HCT116 (cell line): ENCODE results near the gene KRTAP22-1. TPM values are rescaled to one million over a fixed set of nuclear protein-coding genes. Genes with fewer than 3 reads are reported as not detected.

Source experiments
- ATAC-seq: fragments of 200-7000 bp; cut with Tn5 transposase; 2 replicates; pipeline ENCODE4 v1.9.1; 2020; ENCODE audit warnings: mild to moderate bottlenecking, moderate library complexity
- BruUV-seq: library from RNA; stranded (reverse); fragments of 400-500 nt; replicated peaks from 2 replicates; lab custom pipeline; 2021; lab: Mats Ljungman, UMichigan
- CTCF ChIA-PET: fragments of 300-600 bp; sonication (Branson Sonifier 250); formaldehyde crosslinking; loops from one replicate; lab custom pipeline; 2021; ENCODE audit warnings: antibody characterized with exemption; lab: Charles Lee
- POLR2A ChIA-PET: fragments of 300-600, 350-600 bp; sonication (Branson Sonifier 250); formaldehyde crosslinking; loops from one replicate; lab custom pipeline; 2021; ENCODE audit warnings: antibody characterized with exemption; lab: Charles Lee
- RAD21 ChIA-PET, 2 experiments: fragments of 300-600 bp; sonication (Branson Sonifier 250); formaldehyde crosslinking; loops; one replicate each; lab custom pipeline; 2023; ENCODE audit warnings: low total read pairs in 2 of 2; ENCODE audit not compliant: uncharacterized antibody in 2 of 2, unreplicated experiment in 2 of 2, low non-redundant PET in 1 of 2; lab: Charles Lee
- DNase-seq: peaks from one replicate; pipeline ENCODE4 v3.0.0-alpha.2; 2010; ENCODE audit warnings: low read depth, low spot score
- H2AFZ ChIP-seq: fragments of 200-600 bp; shearing (Covaris generic), sonication (generic); 2 replicates; pipeline ENCODE4 v1.6.1; 2017; ENCODE audit warnings: low read depth, mixed run types, mixed read lengths, antibody characterized with exemption, low read length; ENCODE audit not compliant: poor library complexity, severe bottlenecking
- H3K27ac ChIP-seq: 2 replicates; pipeline ENCODE4 v1.5.1; 2012; ENCODE audit warnings: low read depth, low read length
- H3K27me3 ChIP-seq: fragments of 200-600 bp; sonication (generic); 2 replicates; pipeline ENCODE4 v1.6.1; 2016; ENCODE audit warnings: mixed run types, low read length, mixed read lengths; ENCODE audit not compliant: insufficient read depth
- H3K36me3 ChIP-seq, 2 experiments: fragments of 200-500 bp in 1 of 2; fragments of 200-600 bp in 1 of 2; sonication (Bioruptor generic) in 1 of 2; sonication (generic) in 1 of 2; 2 replicates each; pipeline versions ENCODE4 v1.5.1 to v1.6.1; 2014 to 2016; ENCODE audit warnings: low read length in 2 of 2, inconsistent platforms in 1 of 2, mixed read lengths in 1 of 2, mixed run types in 1 of 2; ENCODE audit not compliant: insufficient read depth in 2 of 2, control insufficient read depth in 1 of 2
- H3K4me1 ChIP-seq, 2 experiments: fragments of 200-600 bp in 1 of 2; sonication (generic) in 1 of 2; 2 replicates each; pipeline versions ENCODE4 v1.5.1 to v1.6.1; 2012 to 2017; ENCODE audit warnings: low read length in 2 of 2, inconsistent platforms in 1 of 2, mild to moderate bottlenecking in 1 of 2, mixed read lengths in 1 of 2, mixed run types in 1 of 2, moderate library complexity in 1 of 2; ENCODE audit not compliant: insufficient read depth in 2 of 2, control insufficient read depth in 1 of 2
- H3K4me2 ChIP-seq: fragments of 200-600 bp; sonication (generic); 2 replicates; pipeline ENCODE4 v1.6.1; 2017; ENCODE audit warnings: mixed run types, low read length, mixed read lengths
- H3K4me3 ChIP-seq, 2 experiments: fragments of 200-600 bp in 1 of 2; sonication (generic) in 1 of 2; replicated peaks in 1 of 2; 2 replicates each; pipeline ENCODE4 v1.5.1; 2011 to 2016; ENCODE audit warnings: low read length in 2 of 2, control low read depth in 1 of 2, low read depth in 1 of 2, mild to moderate bottlenecking in 1 of 2, mixed read lengths in 1 of 2, mixed run types in 1 of 2
- H3K79me2 ChIP-seq: fragments of 200-600 bp; sonication (generic); 2 replicates; pipeline ENCODE4 v1.6.1; 2017; ENCODE audit warnings: mild to moderate bottlenecking, mixed run types, low read length, moderate library complexity, mixed read lengths; ENCODE audit not compliant: insufficient read depth
- H3K9ac ChIP-seq: fragments of 200-600 bp; sonication (generic); 2 replicates; pipeline ENCODE4 v1.6.1; 2016; ENCODE audit warnings: low read length, mixed read lengths
- H3K9me2 ChIP-seq: fragments of 200-600 bp; sonication (generic), shearing (Covaris generic); 2 replicates; pipeline ENCODE4 v1.6.1; 2017; ENCODE audit warnings: mixed run types, mild to moderate bottlenecking, moderate library complexity; ENCODE audit not compliant: insufficient read depth
- H3K9me3 ChIP-seq, 2 experiments: fragments of 200-500 bp in 1 of 2; fragments of 200-600 bp in 1 of 2; sonication (Bioruptor generic) in 1 of 2; sonication (generic) in 1 of 2; 2 replicates each; pipeline ENCODE4 v1.6.1; 2014 to 2017; ENCODE audit warnings: low read length in 2 of 2, mixed read lengths in 2 of 2, inconsistent platforms in 1 of 2, low read depth in 1 of 2, mild to moderate bottlenecking in 1 of 2, mixed run types in 1 of 2, moderate library complexity in 1 of 2; ENCODE audit not compliant: control insufficient read depth in 1 of 2, insufficient read depth in 1 of 2
- H4K20me1 ChIP-seq: fragments of 200-600 bp; sonication (generic), shearing (Covaris generic); 2 replicates; pipeline ENCODE4 v1.6.1; 2017; ENCODE audit warnings: mixed run types, mild to moderate bottlenecking, moderate library complexity; ENCODE audit not compliant: insufficient read depth
- CEBPB ChIP-seq: IDR thresholded peaks from 2 replicates; pipeline ENCODE4 v1.6.1; 2012; ENCODE audit warnings: low read depth
- ELF1 ChIP-seq: IDR thresholded peaks from 2 replicates; pipeline ENCODE4 v1.6.1; 2012; ENCODE audit warnings: low read depth, borderline replicate concordance
- EZH2 ChIP-seq: fragments of 200-600 bp; sonication (generic); IDR thresholded peaks from 2 replicates; pipeline ENCODE4 v1.6.1; 2017; ENCODE audit warnings: antibody characterized with exemption, mixed run types
- EZH2phosphoT487 ChIP-seq: fragments of 200-600 bp; IDR thresholded peaks from 2 replicates; pipeline ENCODE4 v1.6.1; 2018; ENCODE audit warnings: antibody characterized with exemption, borderline replicate concordance
- JUND ChIP-seq: IDR thresholded peaks from 2 replicates; pipeline ENCODE4 v1.6.1; 2012
- POLR2A ChIP-seq: IDR thresholded peaks from 2 replicates; pipeline ENCODE4 v1.7.0; 2011; ENCODE audit warnings: borderline replicate concordance; ENCODE audit not compliant: insufficient read depth, insufficient read length; ENCODE audit errors: extremely low read depth
- POLR2AphosphoS5 ChIP-seq: IDR thresholded peaks from 2 replicates; pipeline ENCODE4 v1.6.1; 2011; ENCODE audit warnings: mild to moderate bottlenecking, low read depth, low read length, moderate library complexity
- RAD21 ChIP-seq: IDR thresholded peaks from 2 replicates; pipeline ENCODE4 v1.6.1; 2012; ENCODE audit warnings: low read depth, mild to moderate bottlenecking
- SIN3A ChIP-seq: IDR thresholded peaks from 2 replicates; pipeline ENCODE4 v1.6.1; 2012; ENCODE audit warnings: low read depth
- SP1 ChIP-seq: IDR thresholded peaks from 2 replicates; pipeline ENCODE4 v1.6.1; 2012; ENCODE audit warnings: low read depth
- SRF ChIP-seq: IDR thresholded peaks from 2 replicates; pipeline ENCODE4 v1.6.1; 2012; ENCODE audit warnings: low read depth
- TCF7L2 ChIP-seq: IDR thresholded peaks from 2 replicates; pipeline ENCODE4 v1.7.0; 2011; ENCODE audit warnings: borderline replicate concordance, inconsistent platforms; ENCODE audit not compliant: insufficient read depth, insufficient read length; ENCODE audit errors: extremely low read depth
- YY1 ChIP-seq: IDR thresholded peaks from 2 replicates; pipeline ENCODE4 v1.6.1; 2011; ENCODE audit warnings: low read length, low read depth, moderate library complexity, mild to moderate bottlenecking; ENCODE audit not compliant: insufficient replicate concordance; ENCODE audit errors: extremely low read depth
- ZFX ChIP-seq: fragments of 450-650 bp; IDR thresholded peaks from 2 replicates; pipeline ENCODE4 v1.6.1; 2017
- intact Hi-C: fragments of 100-400 bp; cut with micrococcal nuclease; formaldehyde crosslinking; loops from 2 replicates; pipeline ENCODE4 v1.10.0; 2022
- total RNA-seq: library from RNA; stranded (reverse); gene quantifications from one replicate; pipeline ENCODE4 v1.2.1, GENCODE V29; 2021; ENCODE audit not compliant: unreplicated experiment
- TF ChIP-seq, protein P1 (sequence below): IDR thresholded peaks from 2 replicates; pipeline ENCODE4 v1.6.1; 2012; ENCODE audit warnings: low read depth
- TF ChIP-seq, protein P2 (sequence below): IDR thresholded peaks from 2 replicates; pipeline ENCODE4 v1.6.1; 2011; ENCODE audit warnings: mild to moderate bottlenecking, low read length, moderate library complexity; ENCODE audit not compliant: insufficient replicate concordance; ENCODE audit errors: extremely low read depth
- TF ChIP-seq, protein P3 (sequence below): IDR thresholded peaks from 2 replicates; pipeline ENCODE4 v1.6.1; 2012
- TF ChIP-seq, protein P4 (sequence below), 3 experiments: fragments of 200-600 bp in 1 of 3; sonication (generic) in 1 of 3; IDR thresholded peaks in 2 of 3; conservative IDR thresholded peaks in 1 of 3; 2 replicates each; pipeline ENCODE4 v1.5.1; 2012 to 2017; ENCODE audit warnings: low read depth in 2 of 3, low read length in 2 of 3, antibody characterized with exemption in 1 of 3, borderline replicate concordance in 1 of 3, control low read depth in 1 of 3, mild to moderate bottlenecking in 1 of 3, mixed read lengths in 1 of 3, mixed run types in 1 of 3, moderate library complexity in 1 of 3; ENCODE audit not compliant: insufficient read depth in 1 of 3

KRTAP22-1 gene
- total RNA-seq, 1 experiment from 2014 or later: not detected

DNA sequence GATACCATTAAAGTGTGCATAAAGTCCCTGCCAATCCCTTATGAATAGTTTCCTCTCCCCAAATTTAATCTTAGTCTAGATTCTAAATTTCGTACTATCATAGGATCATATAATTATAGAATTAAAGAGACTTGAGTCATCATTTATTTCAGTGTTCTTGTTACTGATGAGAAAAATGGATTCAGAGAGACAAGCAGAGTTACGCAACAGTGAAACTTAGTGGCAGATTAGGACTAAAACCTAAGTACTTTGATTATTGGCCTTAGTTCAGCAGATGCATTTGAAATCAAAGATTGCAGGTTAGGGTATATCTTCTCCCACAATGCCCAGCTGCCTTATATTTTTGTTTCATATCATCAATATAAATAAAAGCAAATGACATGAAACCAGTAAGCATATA is 38.9 kb upstream of the KRTAP22-1 start:
- Histone ChIP-seq H3K4me3 (no peak overlapping the region), H2AFZ (no peak overlapping the region), H3K27me3 (no peaks in the 10 kb centered on the region), H3K9me3 (peaks cover 0 to 15% of the 10 kb centered on the region in 2 experiments; a peak in 3 of 4 replicates), H3K79me2 (no peaks in the 10 kb centered on the region), H3K4me2 (no peak overlapping the region), H3K36me3 (no peaks in the 10 kb centered on the region), H4K20me1 (no peaks in the 10 kb centered on the region), H3K9ac (no peak overlapping the region), H3K27ac (no peak overlapping the region), H3K4me1 (no peaks in the 10 kb centered on the region), H3K9me2 (no peaks in the 10 kb centered on the region)
- DNase-seq (no peak), ATAC-seq (no peak)
- ChIA-PET POLR2A (no interaction called here), CTCF (no interaction called here), RAD21 (no interaction called here)
- intact Hi-C loops: no loop called here
- no peak for TF ChIP-seq POLR2AphosphoS5
- TF ChIP-seq, protein P1, sequence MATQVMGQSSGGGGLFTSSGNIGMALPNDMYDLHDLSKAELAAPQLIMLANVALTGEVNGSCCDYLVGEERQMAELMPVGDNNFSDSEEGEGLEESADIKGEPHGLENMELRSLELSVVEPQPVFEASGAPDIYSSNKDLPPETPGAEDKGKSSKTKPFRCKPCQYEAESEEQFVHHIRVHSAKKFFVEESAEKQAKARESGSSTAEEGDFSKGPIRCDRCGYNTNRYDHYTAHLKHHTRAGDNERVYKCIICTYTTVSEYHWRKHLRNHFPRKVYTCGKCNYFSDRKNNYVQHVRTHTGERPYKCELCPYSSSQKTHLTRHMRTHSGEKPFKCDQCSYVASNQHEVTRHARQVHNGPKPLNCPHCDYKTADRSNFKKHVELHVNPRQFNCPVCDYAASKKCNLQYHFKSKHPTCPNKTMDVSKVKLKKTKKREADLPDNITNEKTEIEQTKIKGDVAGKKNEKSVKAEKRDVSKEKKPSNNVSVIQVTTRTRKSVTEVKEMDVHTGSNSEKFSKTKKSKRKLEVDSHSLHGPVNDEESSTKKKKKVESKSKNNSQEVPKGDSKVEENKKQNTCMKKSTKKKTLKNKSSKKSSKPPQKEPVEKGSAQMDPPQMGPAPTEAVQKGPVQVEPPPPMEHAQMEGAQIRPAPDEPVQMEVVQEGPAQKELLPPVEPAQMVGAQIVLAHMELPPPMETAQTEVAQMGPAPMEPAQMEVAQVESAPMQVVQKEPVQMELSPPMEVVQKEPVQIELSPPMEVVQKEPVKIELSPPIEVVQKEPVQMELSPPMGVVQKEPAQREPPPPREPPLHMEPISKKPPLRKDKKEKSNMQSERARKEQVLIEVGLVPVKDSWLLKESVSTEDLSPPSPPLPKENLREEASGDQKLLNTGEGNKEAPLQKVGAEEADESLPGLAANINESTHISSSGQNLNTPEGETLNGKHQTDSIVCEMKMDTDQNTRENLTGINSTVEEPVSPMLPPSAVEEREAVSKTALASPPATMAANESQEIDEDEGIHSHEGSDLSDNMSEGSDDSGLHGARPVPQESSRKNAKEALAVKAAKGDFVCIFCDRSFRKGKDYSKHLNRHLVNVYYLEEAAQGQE: no peak
- TF ChIP-seq TCF7L2: no peak
- TF ChIP-seq, protein P2, sequence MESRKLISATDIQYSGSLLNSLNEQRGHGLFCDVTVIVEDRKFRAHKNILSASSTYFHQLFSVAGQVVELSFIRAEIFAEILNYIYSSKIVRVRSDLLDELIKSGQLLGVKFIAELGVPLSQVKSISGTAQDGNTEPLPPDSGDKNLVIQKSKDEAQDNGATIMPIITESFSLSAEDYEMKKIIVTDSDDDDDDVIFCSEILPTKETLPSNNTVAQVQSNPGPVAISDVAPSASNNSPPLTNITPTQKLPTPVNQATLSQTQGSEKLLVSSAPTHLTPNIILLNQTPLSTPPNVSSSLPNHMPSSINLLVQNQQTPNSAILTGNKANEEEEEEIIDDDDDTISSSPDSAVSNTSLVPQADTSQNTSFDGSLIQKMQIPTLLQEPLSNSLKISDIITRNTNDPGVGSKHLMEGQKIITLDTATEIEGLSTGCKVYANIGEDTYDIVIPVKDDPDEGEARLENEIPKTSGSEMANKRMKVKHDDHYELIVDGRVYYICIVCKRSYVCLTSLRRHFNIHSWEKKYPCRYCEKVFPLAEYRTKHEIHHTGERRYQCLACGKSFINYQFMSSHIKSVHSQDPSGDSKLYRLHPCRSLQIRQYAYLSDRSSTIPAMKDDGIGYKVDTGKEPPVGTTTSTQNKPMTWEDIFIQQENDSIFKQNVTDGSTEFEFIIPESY: no peak
- TF ChIP-seq, protein P3, sequence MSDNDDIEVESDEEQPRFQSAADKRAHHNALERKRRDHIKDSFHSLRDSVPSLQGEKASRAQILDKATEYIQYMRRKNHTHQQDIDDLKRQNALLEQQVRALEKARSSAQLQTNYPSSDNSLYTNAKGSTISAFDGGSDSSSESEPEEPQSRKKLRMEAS: no peak
- no peak for TF ChIP-seq POLR2A
- TF ChIP-seq ZFX: no peak
- TF ChIP-seq SIN3A: no peak
- TF ChIP-seq EZH2phosphoT487: no peak
- TF ChIP-seq JUND: no peak
- no peak for TF ChIP-seq ELF1
- no peak for TF ChIP-seq SP1
- TF ChIP-seq SRF: no peak
- TF ChIP-seq, protein P4, sequence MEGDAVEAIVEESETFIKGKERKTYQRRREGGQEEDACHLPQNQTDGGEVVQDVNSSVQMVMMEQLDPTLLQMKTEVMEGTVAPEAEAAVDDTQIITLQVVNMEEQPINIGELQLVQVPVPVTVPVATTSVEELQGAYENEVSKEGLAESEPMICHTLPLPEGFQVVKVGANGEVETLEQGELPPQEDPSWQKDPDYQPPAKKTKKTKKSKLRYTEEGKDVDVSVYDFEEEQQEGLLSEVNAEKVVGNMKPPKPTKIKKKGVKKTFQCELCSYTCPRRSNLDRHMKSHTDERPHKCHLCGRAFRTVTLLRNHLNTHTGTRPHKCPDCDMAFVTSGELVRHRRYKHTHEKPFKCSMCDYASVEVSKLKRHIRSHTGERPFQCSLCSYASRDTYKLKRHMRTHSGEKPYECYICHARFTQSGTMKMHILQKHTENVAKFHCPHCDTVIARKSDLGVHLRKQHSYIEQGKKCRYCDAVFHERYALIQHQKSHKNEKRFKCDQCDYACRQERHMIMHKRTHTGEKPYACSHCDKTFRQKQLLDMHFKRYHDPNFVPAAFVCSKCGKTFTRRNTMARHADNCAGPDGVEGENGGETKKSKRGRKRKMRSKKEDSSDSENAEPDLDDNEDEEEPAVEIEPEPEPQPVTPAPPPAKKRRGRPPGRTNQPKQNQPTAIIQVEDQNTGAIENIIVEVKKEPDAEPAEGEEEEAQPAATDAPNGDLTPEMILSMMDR (IDR thresholded peaks at IDR 0.05 in 2 of 3, conservative IDR thresholded peaks at IDR 0.05 in 1 of 3; ENCODE audit: borderline replicate concordance in 1 of 3, insufficient read depth in 1 of 3, low read depth in 2 of 3, low read length in 2 of 3): no peak
- TF ChIP-seq CEBPB: no peak
- TF ChIP-seq RAD21: no peak
- TF ChIP-seq YY1: no peak
- TF ChIP-seq EZH2: no peak
- no TSS peak for BruUV-seq
